H9 (cell line): ENCODE results near the gene CTNNA3. TPM values are rescaled to one million over a fixed set of nuclear protein-coding genes. Genes with fewer than 3 reads are reported as not detected.

Experiments
- DNase-seq: peaks from one replicate; pipeline ENCODE4 v3.0.0-alpha.2; 2017
- H2AFZ ChIP-seq: one replicate; pipeline ENCODE4 v1.6.1; 2013; ENCODE audit warnings: mild to moderate bottlenecking, low read length, control low read depth, moderate library complexity
- H2AK5ac ChIP-seq: 2 replicates; pipeline ENCODE4 v1.6.1; 2013; ENCODE audit warnings: low read length, control low read depth, mixed read lengths; ENCODE audit not compliant: insufficient read length
- H2BK120ac ChIP-seq: one replicate; pipeline ENCODE4 v1.6.1; 2013; ENCODE audit warnings: low read depth, mild to moderate bottlenecking, low read length, control low read depth, inconsistent platforms; ENCODE audit not compliant: poor library complexity, severe bottlenecking
- H2BK12ac ChIP-seq: 2 replicates; pipeline ENCODE4 v1.6.1; 2013; ENCODE audit warnings: low read length, control low read depth, mixed read lengths, low read depth; ENCODE audit not compliant: insufficient read length
- H2BK15ac ChIP-seq: 2 replicates; pipeline ENCODE4 v1.6.1; 2013; ENCODE audit warnings: low read depth, low read length, control low read depth
- H2BK20ac ChIP-seq: one replicate; pipeline ENCODE4 v1.6.1; 2013; ENCODE audit warnings: low read depth, mild to moderate bottlenecking, low read length, control low read depth, inconsistent platforms; ENCODE audit not compliant: poor library complexity, severe bottlenecking
- H2BK5ac ChIP-seq: 2 replicates; pipeline ENCODE4 v1.6.1; 2013; ENCODE audit warnings: low read length, control low read depth, mixed read lengths; ENCODE audit not compliant: insufficient read length
- H3K14ac ChIP-seq: 2 replicates; pipeline ENCODE4 v1.6.1; 2013; ENCODE audit warnings: low read length, control low read depth; ENCODE audit not compliant: insufficient read depth
- H3K18ac ChIP-seq: 2 replicates; pipeline ENCODE4 v1.6.1; 2013; ENCODE audit warnings: low read depth, mild to moderate bottlenecking, mixed read lengths, low read length, control low read depth; ENCODE audit not compliant: insufficient read length
- H3K23ac ChIP-seq: 2 replicates; pipeline ENCODE4 v1.6.1; 2013; ENCODE audit warnings: low read length, control low read depth, mixed read lengths, low read depth; ENCODE audit not compliant: insufficient read length
- H3K23me2 ChIP-seq: 2 replicates; pipeline ENCODE4 v1.6.1; 2013; ENCODE audit warnings: low read depth, mild to moderate bottlenecking, mixed read lengths, low read length, control low read depth; ENCODE audit not compliant: insufficient read length, poor library complexity, severe bottlenecking
- H3K27ac ChIP-seq: 2 replicates; pipeline ENCODE4 v1.5.1; 2013; ENCODE audit warnings: low read length, control low read depth, mixed read lengths, low read depth; ENCODE audit not compliant: insufficient read length
- H3K27me3 ChIP-seq: 2 replicates; pipeline ENCODE4 v1.6.1; 2013; ENCODE audit warnings: low read length, control low read depth, inconsistent platforms; ENCODE audit not compliant: insufficient read depth
- H3K4ac ChIP-seq: 2 replicates; pipeline ENCODE4 v1.6.1; 2013; ENCODE audit warnings: low read depth, mild to moderate bottlenecking, control low read depth, inconsistent platforms, low read length, moderate library complexity
- H3K4me1 ChIP-seq: 2 replicates; pipeline ENCODE4 v1.6.1; 2013; ENCODE audit warnings: low read length, control low read depth, inconsistent platforms; ENCODE audit not compliant: insufficient read depth
- H3K4me2 ChIP-seq: 2 replicates; pipeline ENCODE4 v1.6.1; 2013; ENCODE audit warnings: low read length, control low read depth, mixed read lengths; ENCODE audit not compliant: insufficient read length, insufficient read depth
- H3K56ac ChIP-seq: 2 replicates; pipeline ENCODE4 v1.6.1; 2013; ENCODE audit warnings: low read depth, mild to moderate bottlenecking, mixed read lengths, low read length, control low read depth; ENCODE audit not compliant: insufficient read length
- H3K79me1 ChIP-seq: 2 replicates; pipeline ENCODE4 v1.6.1; 2013; ENCODE audit warnings: low read depth, mild to moderate bottlenecking, moderate library complexity, low read length, control low read depth, inconsistent platforms; ENCODE audit not compliant: insufficient read depth, poor library complexity, severe bottlenecking
- H3K79me2 ChIP-seq: 2 replicates; pipeline ENCODE4 v1.6.1; 2013; ENCODE audit warnings: low read length, control low read depth, inconsistent platforms; ENCODE audit not compliant: insufficient read depth
- H3K9ac ChIP-seq: 2 replicates; pipeline ENCODE4 v1.6.1; 2013; ENCODE audit warnings: low read length, control low read depth, mixed read lengths; ENCODE audit not compliant: insufficient read length; ENCODE audit errors: extremely low read depth
- H3K9me3 ChIP-seq: one replicate; pipeline ENCODE4 v1.6.1; 2013; ENCODE audit warnings: low read depth, low read length, inconsistent platforms; ENCODE audit not compliant: control insufficient read depth
- H3T11ph ChIP-seq: one replicate; pipeline ENCODE4 v1.6.1; 2013; ENCODE audit warnings: mild to moderate bottlenecking, low read length, control low read depth, inconsistent platforms
- H4K20me1 ChIP-seq: one replicate; pipeline ENCODE4 v1.6.1; 2013; ENCODE audit not compliant: control insufficient read depth, insufficient read length, insufficient read depth
- H4K5ac ChIP-seq: 2 replicates; pipeline ENCODE4 v1.6.1; 2013; ENCODE audit warnings: low read depth, mild to moderate bottlenecking, mixed read lengths, low read length, control low read depth; ENCODE audit not compliant: insufficient read length
- H4K8ac ChIP-seq: replicated peaks from 2 replicates; pipeline ENCODE4 v1.6.1; 2013; ENCODE audit warnings: low read length, control low read depth, mixed read lengths, low read depth; ENCODE audit not compliant: insufficient read length
- H4K91ac ChIP-seq: 2 replicates; pipeline ENCODE4 v1.6.1; 2013; ENCODE audit warnings: low read depth, mild to moderate bottlenecking, moderate library complexity, mixed read lengths, low read length, control low read depth; ENCODE audit not compliant: insufficient read length
- H3K27ac Mint-ChIP-seq, 3 experiments: 2 replicates in 2 of 3; 3 replicates in 1 of 3; pipeline ENCODE4 v1.8.0; 2020 to 2021; ENCODE audit warnings: mixed read lengths in 3 of 3, mild to moderate bottlenecking in 1 of 3, moderate library complexity in 1 of 3
- H3K27me3 Mint-ChIP-seq: 2 replicates; pipeline ENCODE4 v1.8.0; 2021; ENCODE audit warnings: low read depth, mild to moderate bottlenecking, moderate library complexity, mixed read lengths
- H3K36me3 Mint-ChIP-seq, 3 experiments: 2 replicates in 2 of 3; 3 replicates in 1 of 3; pipeline ENCODE4 v1.8.0; 2020 to 2021; ENCODE audit warnings: low read depth in 3 of 3, mixed read lengths in 3 of 3; ENCODE audit not compliant: insufficient read depth in 1 of 3
- H3K4me1 Mint-ChIP-seq, 2 experiments: 2 replicates each; pipeline ENCODE4 v1.8.0; 2020; ENCODE audit warnings: mixed read lengths in 2 of 2
- H3K4me3 Mint-ChIP-seq, 2 experiments: 2 replicates in 1 of 2; 3 replicates in 1 of 2; pipeline ENCODE4 v1.8.0; 2020 to 2021; ENCODE audit warnings: mild to moderate bottlenecking in 2 of 2, mixed read lengths in 2 of 2, moderate library complexity in 1 of 2
- H3K9me3 Mint-ChIP-seq, 2 experiments: 2 replicates in 1 of 2; 3 replicates in 1 of 2; pipeline ENCODE4 v1.8.0; 2020; ENCODE audit warnings: mild to moderate bottlenecking in 2 of 2, mixed read lengths in 2 of 2, moderate library complexity in 1 of 2
- WGBS: extraction: QIAGEN DNeasy Blood & Tissue Kit; methylation state at CpG from one replicate; pipeline ENCODE4 v1.1.7; 2013; ENCODE audit warnings: missing lambda C conversion rate, low lambda C conversion rate, mixed read lengths; ENCODE audit not compliant: insufficient read length; ENCODE audit errors: extremely low coverage; 5-methylcytosine and 5-hydroxymethylcytosine counted together
- total RNA-seq: library from RNA; stranded (reverse); gene quantifications from 2 replicates; pipeline ENCODE4 v1.2.1, GENCODE V29; 2021
- TF ChIP-seq, protein P1 (sequence below): fragments of 200-600 bp; sonication (generic); conservative IDR thresholded peaks from 3 replicates; pipeline ENCODE4 v1.8.0; 2021; ENCODE audit warnings: antibody characterized with exemption, mild to moderate bottlenecking

The CTNNA3 gene
- total RNA-seq, 1 experiment from 2014 or later, result 3.3 TPM

DNA sequence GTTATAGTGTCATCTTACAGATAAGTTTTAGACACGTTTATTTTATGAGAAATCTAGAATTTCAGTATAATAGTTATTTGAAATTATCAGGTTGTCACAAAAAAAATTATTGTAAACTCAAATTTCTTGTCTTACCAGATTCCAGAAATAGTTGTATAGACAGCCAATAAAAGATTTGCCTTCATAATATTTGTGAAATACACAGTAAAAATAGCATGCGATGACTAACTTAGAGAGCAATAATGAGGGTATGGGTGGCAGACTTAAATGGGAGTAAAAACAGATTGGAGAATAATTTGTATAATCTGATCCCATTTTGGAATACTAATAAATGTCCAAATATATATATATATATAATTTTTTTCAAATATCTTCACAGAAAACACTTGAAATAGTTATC, 1457.7 kb downstream of the CTNNA3 start:
- TF ChIP-seq, protein P1, sequence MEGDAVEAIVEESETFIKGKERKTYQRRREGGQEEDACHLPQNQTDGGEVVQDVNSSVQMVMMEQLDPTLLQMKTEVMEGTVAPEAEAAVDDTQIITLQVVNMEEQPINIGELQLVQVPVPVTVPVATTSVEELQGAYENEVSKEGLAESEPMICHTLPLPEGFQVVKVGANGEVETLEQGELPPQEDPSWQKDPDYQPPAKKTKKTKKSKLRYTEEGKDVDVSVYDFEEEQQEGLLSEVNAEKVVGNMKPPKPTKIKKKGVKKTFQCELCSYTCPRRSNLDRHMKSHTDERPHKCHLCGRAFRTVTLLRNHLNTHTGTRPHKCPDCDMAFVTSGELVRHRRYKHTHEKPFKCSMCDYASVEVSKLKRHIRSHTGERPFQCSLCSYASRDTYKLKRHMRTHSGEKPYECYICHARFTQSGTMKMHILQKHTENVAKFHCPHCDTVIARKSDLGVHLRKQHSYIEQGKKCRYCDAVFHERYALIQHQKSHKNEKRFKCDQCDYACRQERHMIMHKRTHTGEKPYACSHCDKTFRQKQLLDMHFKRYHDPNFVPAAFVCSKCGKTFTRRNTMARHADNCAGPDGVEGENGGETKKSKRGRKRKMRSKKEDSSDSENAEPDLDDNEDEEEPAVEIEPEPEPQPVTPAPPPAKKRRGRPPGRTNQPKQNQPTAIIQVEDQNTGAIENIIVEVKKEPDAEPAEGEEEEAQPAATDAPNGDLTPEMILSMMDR, result no peak
- no peak overlapping the region for H3K23ac ChIP-seq
- no peak overlapping the region for H2AK5ac ChIP-seq
- H4K8ac ChIP-seq, result no peak overlapping the region
- no peak overlapping the region for H3K4ac ChIP-seq
- H3K79me2 ChIP-seq, result no peaks in the 10 kb centered on the region
- Mint-ChIP-seq H3K4me3 (no peak overlapping the region), H3K9me3 (no peaks in the 10 kb centered on the region), H3K27ac (no peak overlapping the region), H3K27me3 (no peaks in the 10 kb centered on the region), H3K4me1 (peaks cover 9 to 13% of the 10 kb centered on the region in 2 experiments), H3K36me3 (peaks cover 0 to 2% (median 0%) of the 10 kb centered on the region in 3 experiments; a peak in 1 of 7 replicates)
- H4K5ac ChIP-seq, result no peak overlapping the region
- no peak for DNase-seq
- no peak overlapping the region for H2BK120ac ChIP-seq
- no CpG with 5 or more reads among the region's 2 CpGs for WGBS
- no peak overlapping the region for H2BK15ac ChIP-seq
- no peak overlapping the region for H3K14ac ChIP-seq
- H2BK20ac ChIP-seq, result no peak overlapping the region
- H3K9me3 ChIP-seq, result no peaks in the 10 kb centered on the region
- no peak overlapping the region for H3K27ac ChIP-seq
- no peaks in the 10 kb centered on the region for H3K27me3 ChIP-seq
- no peak overlapping the region for H3K18ac ChIP-seq
- no peaks in the 10 kb centered on the region for H3K4me1 ChIP-seq
- no peak overlapping the region for H3K4me2 ChIP-seq
- H3K9ac ChIP-seq, result no peak overlapping the region
- H3T11ph ChIP-seq, result no peak overlapping the region
- no peak overlapping the region for H2BK5ac ChIP-seq
- H3K23me2 ChIP-seq, result no peaks in the 10 kb centered on the region
- no peak overlapping the region for H2BK12ac ChIP-seq
- H4K91ac ChIP-seq, result no peak overlapping the region
- no peak overlapping the region for H3K56ac ChIP-seq
- H4K20me1 ChIP-seq, result no peaks in the 10 kb centered on the region
- H3K79me1 ChIP-seq, result no peaks in the 10 kb centered on the region
- no peak overlapping the region for H2AFZ ChIP-seq
